ENCODE data around the gene ADGRV1. TPM values are rescaled to one million over a fixed set of nuclear protein-coding genes. Genes with fewer than 3 reads are reported as not detected.

Gene ADGRV1
- total and polyA plus RNA-seq, 2 donors (not counting 3 experiments of a cell fraction or from before 2014, with no cell fraction given): 0.11 to 0.55 TPM

- intact Hi-C loops (cut with micrococcal nuclease) (no loop called here), dilution Hi-C loops (cut with MboI; ENCODE audit: extremely low pct_ligation_motif_present, low sequenced_read_pairs) (no loop called here)
- FAIRE-seq: no peak
- Histone ChIP-seq H3K9me1 (replicated peaks; ENCODE audit: control insufficient read depth, extremely low read depth, insufficient read depth, low read length) (no peaks in the 10 kb centered on the region), H3K9me3 (replicated peaks; ENCODE audit: control insufficient read depth, insufficient read depth, low read length) (no peaks in the 10 kb centered on the region), H3K4me3 (replicated peaks in 1 of 3; ENCODE audit: insufficient read depth in 1 of 3, low read depth in 1 of 3, low read length in 3 of 3) (no peak overlapping the region), H4K20me1 (replicated peaks; ENCODE audit: control insufficient read depth, extremely low read depth, insufficient read depth, low read length) (no peaks in the 10 kb centered on the region), H3K79me2 (ENCODE audit: control insufficient read depth, insufficient read depth, low read length) (no peaks in the 10 kb centered on the region), H3K36me3 (ENCODE audit: control insufficient read depth in 2 of 2, extremely low read depth in 1 of 2, insufficient read depth in 2 of 2, low read length in 2 of 2) (no peaks in the 10 kb centered on the region), H3K4me2 (ENCODE audit: insufficient read depth, low read length) (no peak overlapping the region), H3K9ac (replicated peaks; ENCODE audit: extremely low read depth, insufficient read depth, low read length) (no peak overlapping the region), H3K27ac (ENCODE audit: insufficient read depth, low read depth, low read length) (no peak overlapping the region), H2AFZ (ENCODE audit: low read depth, low read length) (no peak overlapping the region), H3K27me3 (ENCODE audit: control insufficient read depth in 2 of 2, insufficient read depth in 2 of 2, low read length in 2 of 2) (no peaks in the 10 kb centered on the region), H3K4me1 (ENCODE audit: control insufficient read depth, extremely low read depth, insufficient read depth, low read length) (no peaks in the 10 kb centered on the region)
- no peak for DNase-seq (ENCODE audit: low read depth, low spot score)
- CTCF ChIA-PET: interaction anchor here (1.0 kb wide), 1 partner anchor 17 kb away, joined by 3 read pairs; no protein-coding TSS in a partner anchor
- POLR2A ChIA-PET: no interaction called here
- TF ChIP-seq POLR2A (IDR thresholded peaks at IDR 0.05; ENCODE audit: low read depth, low read length) (no peak), FOS (IDR thresholded peaks at IDR 0.05; ENCODE audit: borderline replicate concordance, insufficient read depth, low read length) (no peak), EZH2 (IDR thresholded peaks at IDR 0.05; ENCODE audit: borderline replicate concordance, low read depth, low read length, severe bottlenecking) (no peak), MYC (IDR thresholded peaks at IDR 0.05; ENCODE audit: low read depth, low read length) (no peak), MAX (IDR thresholded peaks at IDR 0.05; ENCODE audit: insufficient read depth, insufficient read length) (no peak), POLR2AphosphoS5 (IDR thresholded peaks at IDR 0.05; ENCODE audit: insufficient read depth, low read depth, low read length) (no peak), JUN (IDR thresholded peaks at IDR 0.05; ENCODE audit: borderline replicate concordance, insufficient read depth, insufficient read length, low read depth) (no peak), CTCF (IDR thresholded peaks at IDR 0.05; ENCODE audit: extremely low read depth in 1 of 2, insufficient read depth in 1 of 2, low read depth in 1 of 2, low read length in 2 of 2) (no peak), GATA2 (IDR thresholded peaks at IDR 0.05; ENCODE audit: insufficient read depth, insufficient read length, low read depth, low read length) (no peak)
- no TSS peak for BruUV-seq (replicated peaks)
Observed at GRCh38 chr5:90621848-90622247, 63.3 kb downstream of the ADGRV1 start.
